GM23338 (cell line): ENCODE measurements around the gene UNC80. TPM values are rescaled to one million over a fixed set of nuclear protein-coding genes. Genes with fewer than 3 reads are reported as not detected.

Experiments
- ATAC-seq: fragments of 200-7000 bp; cut with Tn5 transposase; 3 replicates; pipeline ENCODE4 v1.9.1; 2020
- DNase-seq: peaks from one replicate; pipeline ENCODE4 v3.0.0-alpha.2; 2015; ENCODE audit warnings: low spot score
- H2AFZ ChIP-seq: fragments of 200-600 bp; sonication (generic); 2 replicates; pipeline ENCODE4 v1.8.0; 2016; ENCODE audit warnings: antibody characterized with exemption, mild to moderate bottlenecking, moderate library complexity
- H3F3A ChIP-seq: fragments of 200-600 bp; sonication (generic); replicated peaks from 2 replicates; pipeline ENCODE4 v1.8.0; 2017; ENCODE audit warnings: antibody characterized with exemption, mixed run types, low read depth
- H3K27ac ChIP-seq: fragments of 200-600 bp; sonication (generic); 2 replicates; pipeline ENCODE4 v1.6.1; 2016; ENCODE audit warnings: low read depth
- H3K27me3 ChIP-seq: fragments of 200-600 bp; sonication (generic); 2 replicates; pipeline ENCODE4 v1.8.0; 2016; ENCODE audit warnings: mild to moderate bottlenecking, mixed run types, moderate library complexity; ENCODE audit not compliant: insufficient read depth
- H3K36me3 ChIP-seq: fragments of 200-600 bp; sonication (generic); 2 replicates; pipeline ENCODE4 v1.8.0; 2016; ENCODE audit warnings: mild to moderate bottlenecking; ENCODE audit not compliant: insufficient read depth
- H3K4me1 ChIP-seq: fragments of 200-600 bp; sonication (generic); 2 replicates; pipeline ENCODE4 v1.8.0; 2016; ENCODE audit warnings: mild to moderate bottlenecking, moderate library complexity; ENCODE audit not compliant: insufficient read depth
- H3K4me2 ChIP-seq: fragments of 200-600 bp; sonication (generic); 2 replicates; pipeline ENCODE4 v1.7.1; 2017; ENCODE audit warnings: mixed run types
- H3K4me3 ChIP-seq: fragments of 200-600 bp; sonication (generic); 2 replicates; pipeline ENCODE4 v1.6.1; 2016; ENCODE audit warnings: mixed run types
- H3K79me2 ChIP-seq: fragments of 200-600 bp; sonication (generic); replicated peaks from 2 replicates; pipeline ENCODE4 v1.8.0; 2017; ENCODE audit warnings: mild to moderate bottlenecking; ENCODE audit not compliant: insufficient read depth
- H3K9me2 ChIP-seq: fragments of 200-600 bp; sonication (generic); 2 replicates; pipeline ENCODE4 v1.8.0; 2017; ENCODE audit not compliant: insufficient read depth
- H4K20me1 ChIP-seq: fragments of 200-600 bp; sonication (generic); replicated peaks from 2 replicates; pipeline ENCODE4 v1.8.0; 2017; ENCODE audit warnings: mild to moderate bottlenecking; ENCODE audit not compliant: insufficient read depth
- H3K27ac Mint-ChIP-seq: 2 replicates; pipeline ENCODE4 v1.8.0; 2020; ENCODE audit warnings: inconsistent platforms, mild to moderate bottlenecking, moderate library complexity, mixed read lengths
- H3K27me3 Mint-ChIP-seq: 3 replicates; pipeline ENCODE4 v1.8.0; 2022; ENCODE audit warnings: low read depth, mild to moderate bottlenecking, moderate library complexity, mixed read lengths, inconsistent platforms; ENCODE audit not compliant: insufficient read depth, poor library complexity
- H3K36me3 Mint-ChIP-seq: 3 replicates; pipeline ENCODE4 v1.8.0; 2021; ENCODE audit warnings: low read depth, mild to moderate bottlenecking, inconsistent platforms, moderate library complexity, mixed read lengths
- H3K4me1 Mint-ChIP-seq: 3 replicates; pipeline ENCODE4 v1.8.0; 2020; ENCODE audit warnings: mild to moderate bottlenecking, inconsistent platforms, mixed read lengths
- H3K4me3 Mint-ChIP-seq: 3 replicates; pipeline ENCODE4 v1.8.0; 2021; ENCODE audit warnings: moderate library complexity, mild to moderate bottlenecking, inconsistent platforms, mixed read lengths
- H3K9me3 Mint-ChIP-seq: 3 replicates; pipeline ENCODE4 v1.8.0; 2020; ENCODE audit warnings: moderate library complexity, mild to moderate bottlenecking, inconsistent platforms, mixed read lengths
- CREB1 ChIP-seq: fragments of 250-450 bp; sonication (Bioruptor Pico); IDR thresholded peaks from 2 replicates; pipeline ENCODE4 v1.5.0; 2020; ENCODE audit warnings: low read depth, mild to moderate bottlenecking, moderate library complexity
- CTCF ChIP-seq, 2 experiments: fragments of 200-600 bp in 1 of 2; sonication (generic) in 1 of 2; conservative IDR thresholded peaks; 2 replicates each; pipeline versions ENCODE4 v1.5.1 to v1.6.1; 2016 to 2017; ENCODE audit warnings: antibody characterized with exemption in 2 of 2, low read depth in 2 of 2, mild to moderate bottlenecking in 2 of 2, moderate library complexity in 1 of 2
- ETS1 ChIP-seq: IDR thresholded peaks from 2 replicates; pipeline ENCODE4 v1.6.1; 2016; ENCODE audit warnings: antibody characterized with exemption
- EZH2phosphoT487 ChIP-seq: fragments of 200-600 bp; sonication (generic); IDR thresholded peaks from one replicate; pipeline ENCODE4 v1.8.1; 2018; ENCODE audit warnings: antibody characterized with exemption; ENCODE audit not compliant: unreplicated experiment
- JUNB ChIP-seq: IDR thresholded peaks from one replicate; pipeline ENCODE4 v1.6.1; 2016; ENCODE audit warnings: antibody characterized with exemption; ENCODE audit not compliant: unreplicated experiment
- NANOG ChIP-seq: IDR thresholded peaks from 2 replicates; pipeline ENCODE4 v1.6.1; 2016; ENCODE audit warnings: antibody characterized with exemption, borderline replicate concordance
- POLR2AphosphoS5 ChIP-seq: IDR thresholded peaks from 2 replicates; pipeline ENCODE4 v1.6.1; 2016; ENCODE audit warnings: antibody characterized with exemption, low read depth
- REST ChIP-seq: IDR thresholded peaks from one replicate; pipeline ENCODE4 v1.6.1; 2018; ENCODE audit warnings: antibody characterized with exemption; ENCODE audit not compliant: unreplicated experiment
- STAT1 ChIP-seq: IDR thresholded peaks from one replicate; pipeline ENCODE4 v1.6.1; 2016; ENCODE audit warnings: antibody characterized with exemption; ENCODE audit not compliant: unreplicated experiment
- ZNF114 ChIP-seq: fragments of 250-450 bp; sonication (Bioruptor Pico); IDR thresholded peaks from 2 replicates; pipeline ENCODE4 v1.5.0; 2020; ENCODE audit warnings: mild to moderate bottlenecking, moderate library complexity
- ZNF331 ChIP-seq: fragments of 250-450 bp; sonication (Bioruptor Pico); IDR thresholded peaks from 2 replicates; pipeline ENCODE4 v1.5.0; 2020; ENCODE audit warnings: low read depth, mild to moderate bottlenecking, moderate library complexity
- polyA plus RNA-seq: library from polyadenylated mRNA; unstranded; fragments of >200 nt; fragmentation: Nextera tagmentation; extraction: Ambion mirVana; gene quantifications from 2 replicates; pipeline ENCODE4 v1.2.1, GENCODE V29; 2016
- total RNA-seq: library from RNA; depleted of rRNA; stranded (reverse); fragments of >200 nt; shearing (Covaris generic); gene quantifications from 2 replicates; pipeline ENCODE4 v1.2.3, GENCODE V29; 2014
- TF ChIP-seq, protein P1 (sequence below): fragments of 250-450 bp; sonication (Bioruptor Pico); IDR thresholded peaks from 2 replicates; pipeline ENCODE4 v1.5.0; 2020; ENCODE audit warnings: mild to moderate bottlenecking, moderate library complexity

Gene UNC80
- total and polyA plus RNA-seq, 2 experiments from 2014 or later: 0.11 to 1.5 TPM

DNA sequence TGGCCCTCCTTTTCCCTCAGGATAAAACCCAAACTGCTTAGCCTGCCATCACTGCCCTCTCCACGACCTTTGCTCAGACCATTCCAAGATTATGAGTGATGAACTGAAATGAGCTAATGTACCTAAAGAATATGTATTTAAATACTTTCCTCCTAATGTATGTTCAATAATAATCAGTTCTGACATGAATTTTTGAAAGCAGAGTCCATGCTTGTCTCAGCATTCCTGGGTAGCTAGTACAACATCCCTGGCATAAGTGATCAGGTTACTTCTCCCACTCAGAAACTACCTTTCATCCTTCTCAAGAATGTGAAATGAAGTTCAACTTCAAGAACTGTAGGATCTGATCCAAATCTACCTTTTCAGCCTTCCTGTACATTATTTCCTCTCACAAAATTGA lies 103.6 kb downstream of the UNC80 start:
- Mint-ChIP-seq H3K4me3 (no peak overlapping the region), H3K27ac (no peak overlapping the region), H3K36me3 (no peaks in the 10 kb centered on the region), H3K4me1 (peaks cover 4% of the 10 kb centered on the region), H3K27me3 (no peaks in the 10 kb centered on the region), H3K9me3 (no peaks in the 10 kb centered on the region)
- no peaks in the 10 kb centered on the region for H3K27me3 ChIP-seq
- H3K27ac ChIP-seq: no peak overlapping the region
- no peak overlapping the region for H3K4me3 ChIP-seq
- no peak for TF ChIP-seq REST
- TF ChIP-seq EZH2phosphoT487: no peak
- no peak for TF ChIP-seq CREB1
- TF ChIP-seq POLR2AphosphoS5: no peak
- no peak for TF ChIP-seq STAT1
- no peak for TF ChIP-seq NANOG
- no peak for TF ChIP-seq ZNF331 (CRISPR knock-in tag)
- no peak for TF ChIP-seq ZNF114 (CRISPR knock-in tag)
- TF ChIP-seq, protein P1, sequence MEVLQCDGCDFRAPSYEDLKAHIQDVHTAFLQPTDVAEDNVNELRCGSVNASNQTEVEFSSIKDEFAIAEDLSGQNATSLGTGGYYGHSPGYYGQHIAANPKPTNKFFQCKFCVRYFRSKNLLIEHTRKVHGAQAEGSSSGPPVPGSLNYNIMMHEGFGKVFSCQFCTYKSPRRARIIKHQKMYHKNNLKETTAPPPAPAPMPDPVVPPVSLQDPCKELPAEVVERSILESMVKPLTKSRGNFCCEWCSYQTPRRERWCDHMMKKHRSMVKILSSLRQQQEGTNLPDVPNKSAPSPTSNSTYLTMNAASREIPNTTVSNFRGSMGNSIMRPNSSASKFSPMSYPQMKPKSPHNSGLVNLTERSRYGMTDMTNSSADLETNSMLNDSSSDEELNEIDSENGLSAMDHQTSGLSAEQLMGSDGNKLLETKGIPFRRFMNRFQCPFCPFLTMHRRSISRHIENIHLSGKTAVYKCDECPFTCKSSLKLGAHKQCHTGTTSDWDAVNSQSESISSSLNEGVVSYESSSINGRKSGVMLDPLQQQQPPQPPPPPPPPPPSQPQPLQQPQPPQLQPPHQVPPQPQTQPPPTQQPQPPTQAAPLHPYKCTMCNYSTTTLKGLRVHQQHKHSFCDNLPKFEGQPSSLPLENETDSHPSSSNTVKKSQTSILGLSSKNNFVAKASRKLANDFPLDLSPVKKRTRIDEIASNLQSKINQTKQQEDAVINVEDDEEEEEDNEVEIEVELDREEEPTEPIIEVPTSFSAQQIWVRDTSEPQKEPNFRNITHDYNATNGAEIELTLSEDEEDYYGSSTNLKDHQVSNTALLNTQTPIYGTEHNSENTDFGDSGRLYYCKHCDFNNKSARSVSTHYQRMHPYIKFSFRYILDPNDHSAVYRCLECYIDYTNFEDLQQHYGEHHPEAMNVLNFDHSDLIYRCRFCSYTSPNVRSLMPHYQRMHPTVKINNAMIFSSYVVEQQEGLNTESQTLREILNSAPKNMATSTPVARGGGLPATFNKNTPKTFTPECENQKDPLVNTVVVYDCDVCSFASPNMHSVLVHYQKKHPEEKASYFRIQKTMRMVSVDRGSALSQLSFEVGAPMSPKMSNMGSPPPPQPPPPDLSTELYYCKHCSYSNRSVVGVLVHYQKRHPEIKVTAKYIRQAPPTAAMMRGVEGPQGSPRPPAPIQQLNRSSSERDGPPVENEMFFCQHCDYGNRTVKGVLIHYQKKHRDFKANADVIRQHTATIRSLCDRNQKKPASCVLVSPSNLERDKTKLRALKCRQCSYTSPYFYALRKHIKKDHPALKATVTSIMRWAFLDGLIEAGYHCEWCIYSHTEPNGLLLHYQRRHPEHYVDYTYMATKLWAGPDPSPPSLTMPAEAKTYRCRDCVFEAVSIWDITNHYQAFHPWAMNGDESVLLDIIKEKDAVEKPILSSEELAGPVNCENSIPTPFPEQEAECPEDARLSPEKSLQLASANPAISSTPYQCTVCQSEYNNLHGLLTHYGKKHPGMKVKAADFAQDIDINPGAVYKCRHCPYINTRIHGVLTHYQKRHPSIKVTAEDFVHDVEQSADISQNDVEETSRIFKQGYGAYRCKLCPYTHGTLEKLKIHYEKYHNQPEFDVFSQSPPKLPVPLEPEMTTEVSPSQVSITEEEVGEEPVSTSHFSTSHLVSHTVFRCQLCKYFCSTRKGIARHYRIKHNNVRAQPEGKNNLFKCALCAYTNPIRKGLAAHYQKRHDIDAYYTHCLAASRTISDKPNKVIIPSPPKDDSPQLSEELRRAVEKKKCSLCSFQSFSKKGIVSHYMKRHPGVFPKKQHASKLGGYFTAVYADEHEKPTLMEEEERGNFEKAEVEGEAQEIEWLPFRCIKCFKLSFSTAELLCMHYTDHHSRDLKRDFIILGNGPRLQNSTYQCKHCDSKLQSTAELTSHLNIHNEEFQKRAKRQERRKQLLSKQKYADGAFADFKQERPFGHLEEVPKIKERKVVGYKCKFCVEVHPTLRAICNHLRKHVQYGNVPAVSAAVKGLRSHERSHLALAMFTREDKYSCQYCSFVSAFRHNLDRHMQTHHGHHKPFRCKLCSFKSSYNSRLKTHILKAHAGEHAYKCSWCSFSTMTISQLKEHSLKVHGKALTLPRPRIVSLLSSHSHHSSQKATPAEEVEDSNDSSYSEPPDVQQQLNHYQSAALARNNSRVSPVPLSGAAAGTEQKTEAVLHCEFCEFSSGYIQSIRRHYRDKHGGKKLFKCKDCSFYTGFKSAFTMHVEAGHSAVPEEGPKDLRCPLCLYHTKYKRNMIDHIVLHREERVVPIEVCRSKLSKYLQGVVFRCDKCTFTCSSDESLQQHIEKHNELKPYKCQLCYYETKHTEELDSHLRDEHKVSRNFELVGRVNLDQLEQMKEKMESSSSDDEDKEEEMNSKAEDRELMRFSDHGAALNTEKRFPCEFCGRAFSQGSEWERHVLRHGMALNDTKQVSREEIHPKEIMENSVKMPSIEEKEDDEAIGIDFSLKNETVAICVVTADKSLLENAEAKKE (CRISPR knock-in tag): no peak
- no peak for TF ChIP-seq CTCF (conservative IDR thresholded peaks at IDR 0.05; ENCODE audit: low read depth in 2 of 2)
- no peak for TF ChIP-seq JUNB
- TF ChIP-seq ETS1: no peak
- DNase-seq (no peak), ATAC-seq (no peak)
- H3F3A ChIP-seq: no peaks in the 10 kb centered on the region
- no peaks in the 10 kb centered on the region for H4K20me1 ChIP-seq
- H2AFZ ChIP-seq: no peak overlapping the region
- no peak overlapping the region for H3K4me2 ChIP-seq
- no peaks in the 10 kb centered on the region; the same call in 1 of the 2 replicates for H3K9me2 ChIP-seq
- H3K36me3 ChIP-seq: no peaks in the 10 kb centered on the region
- no peaks in the 10 kb centered on the region for H3K79me2 ChIP-seq
- H3K4me1 ChIP-seq: peaks cover 4% of the 10 kb centered on the region; the same call in 1 of the 2 replicates
